Measurements from ENCODE around the gene OR52E4. TPM values are rescaled to one million over a fixed set of nuclear protein-coding genes. Genes with fewer than 3 reads are reported as not detected.

The OR52E4 gene
- total RNA-seq, 1 donor from 2014 or later: not detected

DNA sequence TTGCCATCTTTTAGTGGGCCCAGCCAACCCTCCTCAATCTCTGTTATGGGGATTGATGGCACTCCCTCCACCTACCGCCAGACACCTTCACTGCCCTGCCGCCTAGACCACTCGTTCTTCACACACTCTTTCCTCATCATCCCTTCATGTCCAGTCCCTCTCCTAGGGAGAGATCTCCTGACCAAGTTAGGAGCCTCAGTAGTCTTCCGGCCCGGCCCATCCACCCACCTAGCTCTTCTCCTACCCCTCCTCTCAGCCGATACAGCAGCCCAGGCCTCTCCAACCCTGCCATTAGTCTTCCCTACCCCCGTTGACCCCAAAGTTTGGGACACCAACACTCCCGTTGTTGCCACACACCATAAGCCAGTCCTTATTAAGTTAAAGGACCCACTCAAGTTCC is 50.6 kb downstream of the OR52E4 start:
- DNase-seq (ENCODE audit: extremely low spot score in 2 of 2): no peak
- H3K27me3 ChIP-seq: no peaks in the 10 kb centered on the region
- H3K27ac ChIP-seq: no peak overlapping the region
- intact Hi-C loops (cut with DNase I): no loop called here
- H3K4me3 ChIP-seq: no peak overlapping the region
- TF ChIP-seq POLR2A (IDR thresholded peaks at IDR 0.05) (no peak), POLR2AphosphoS5 (IDR thresholded peaks at IDR 0.05; ENCODE audit: insufficient read depth in 1 of 2, low read depth in 1 of 2) (no peak), CTCF (IDR thresholded peaks at IDR 0.05) (no peak)
- H3K36me3 ChIP-seq: no peaks in the 10 kb centered on the region
- H3K4me1 ChIP-seq: no peaks in the 10 kb centered on the region
- no peaks in the 10 kb centered on the region for H3K9me3 ChIP-seq

- Histone ChIP-seq H3K9me3 (no peaks in the 10 kb centered on the region), H3K4me3 (no peak overlapping the region), H3K4me1 (no peaks in the 10 kb centered on the region), H3K36me3 (no peaks in the 10 kb centered on the region), H3K27me3 (no peaks in the 10 kb centered on the region), H3K27ac (no peak overlapping the region)
- no peak for TF ChIP-seq POLR2AphosphoS5 (IDR thresholded peaks at IDR 0.05; ENCODE audit: insufficient read depth in 1 of 2, low read depth in 1 of 2)
- no peak for TF ChIP-seq CTCF (IDR thresholded peaks at IDR 0.05)
- no peak for TF ChIP-seq POLR2A (IDR thresholded peaks at IDR 0.05)
- no peak for DNase-seq (ENCODE audit: extremely low spot score in 2 of 2)
- intact Hi-C loops (cut with DNase I): no loop called here
Measured at GRCh38 chr11:5932671-5933070, 52.2 kb downstream of the OR52E4 start.

- Histone ChIP-seq H3K27me3 (no peaks in the 10 kb centered on the region), H3K27ac (no peak overlapping the region), H3K4me1 (no peaks in the 10 kb centered on the region), H3K9me3 (no peaks in the 10 kb centered on the region), H3K36me3 (no peaks in the 10 kb centered on the region), H3K4me3 (no peak overlapping the region)
- no peak for DNase-seq (ENCODE audit: extremely low spot score in 2 of 2)
- intact Hi-C loops (cut with DNase I): no loop called here
- TF ChIP-seq POLR2AphosphoS5 (IDR thresholded peaks at IDR 0.05; ENCODE audit: insufficient read depth in 1 of 2, low read depth in 1 of 2): no peak
- no peak for TF ChIP-seq CTCF (IDR thresholded peaks at IDR 0.05)
- no peak for TF ChIP-seq POLR2A (IDR thresholded peaks at IDR 0.05)
Measured at GRCh38 chr11:5933116-5933515, 52.7 kb downstream of the OR52E4 start.

Other genes with a start within 250 kb of the OR52E4 start
- gene TRIM5, start 195.6 kb upstream of the OR52E4 start, total RNA-seq: 20.4 TPM
- 32.7 TPM for gene TRIM22, start 190.8 kb upstream of the OR52E4 start, total RNA-seq
- gene OR56B1, start 144.2 kb upstream of the OR52E4 start, total RNA-seq: not detected
- gene OR52N4, start 126.4 kb upstream of the OR52E4 start, total RNA-seq: not detected
- not detected for gene OR52N5, start 97.3 kb upstream of the OR52E4 start, total RNA-seq
- not detected for gene OR52N1, start 89.4 kb upstream of the OR52E4 start, total RNA-seq
- not detected for gene OR52N2, start 71.7 kb upstream of the OR52E4 start, total RNA-seq
- gene OR52E6, start 38.7 kb upstream of the OR52E4 start, total RNA-seq: not detected
- not detected for gene OR52E8, start 22.9 kb upstream of the OR52E4 start, total RNA-seq
- gene OR52E5, start 12.6 kb downstream of the OR52E4 start, total RNA-seq: not detected
- gene OR56A3, start 61.6 kb downstream of the OR52E4 start, total RNA-seq: not detected
- not detected for gene OR56A5, start 87.9 kb downstream of the OR52E4 start, total RNA-seq
- not detected for gene OR52L1, start 106.4 kb downstream of the OR52E4 start, total RNA-seq
- gene OR56A4, start 126.3 kb downstream of the OR52E4 start, total RNA-seq: not detected
- not detected for gene OR56A1, start 150.1 kb downstream of the OR52E4 start, total RNA-seq
- gene OR56B4, start 227.1 kb downstream of the OR52E4 start, total RNA-seq: not detected